NB4 (cell line): ENCODE measurements around the gene PITPNC1.
"Not testable (repeated sequence)": the region's sequence is repeated elsewhere in the genome, so short reads cannot be mapped to it uniquely, and the experiment has no call there.

Source experiments
- DNase-seq: peaks from one replicate; pipeline ENCODE4 v3.0.0; 2010; ENCODE audit warnings: low read depth
- H3K4me3 ChIP-seq: one replicate; pipeline ENCODE4 v1.5.1; 2011; ENCODE audit warnings: mild to moderate bottlenecking, low read depth, low read length, moderate library complexity
- CTCF ChIP-seq: IDR thresholded peaks from one replicate; pipeline ENCODE4 v1.5.1; 2012; ENCODE audit warnings: low read depth, low read length
- MYC ChIP-seq: IDR thresholded peaks from 2 replicates; pipeline ENCODE4 v1.6.1; 2011; ENCODE audit warnings: low read depth, low read length
- POLR2A ChIP-seq: IDR thresholded peaks from 2 replicates; pipeline ENCODE4 v1.6.1; 2011; ENCODE audit warnings: mild to moderate bottlenecking; ENCODE audit not compliant: insufficient read length; ENCODE audit errors: extremely low read depth
- TF ChIP-seq, protein P1 (sequence below): IDR thresholded peaks from 2 replicates; pipeline ENCODE4 v1.6.1; 2011; ENCODE audit warnings: low read depth, low read length

The PITPNC1 gene

GRCh38 chr17:67492824-67493517 is 115.9 kb downstream of the PITPNC1 start:
- no peak overlapping the region for H3K4me3 ChIP-seq
- DNase-seq = no peak
- TF ChIP-seq POLR2A (no peak), MYC (no peak), CTCF (no peak)
- TF ChIP-seq, protein P1, sequence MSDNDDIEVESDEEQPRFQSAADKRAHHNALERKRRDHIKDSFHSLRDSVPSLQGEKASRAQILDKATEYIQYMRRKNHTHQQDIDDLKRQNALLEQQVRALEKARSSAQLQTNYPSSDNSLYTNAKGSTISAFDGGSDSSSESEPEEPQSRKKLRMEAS = no peak

- no peak overlapping the region for H3K4me3 ChIP-seq
- TF ChIP-seq CTCF (no peak), POLR2A (no peak), MYC (no peak)
- TF ChIP-seq, protein P1 = no peak
- DNase-seq = no peak
Measured at GRCh38 chr17:67493812-67494211, 116.7 kb downstream of the PITPNC1 start.

GRCh38 chr17:67495534-67495933 is 118.5 kb downstream of the PITPNC1 start:
- H3K4me3 ChIP-seq, DNase-seq: not testable (repeated sequence)

- TF ChIP-seq CTCF = no peak
- no peak for TF ChIP-seq MYC
- TF ChIP-seq, protein P1 = no peak
- no peak for TF ChIP-seq POLR2A
- DNase-seq = no peak
- no peak overlapping the region for H3K4me3 ChIP-seq
Measured at GRCh38 chr17:67496286-67496685, 119.2 kb downstream of the PITPNC1 start.

GRCh38 chr17:67499685-67500084 is 122.6 kb downstream of the PITPNC1 start:
- no peak overlapping the region for H3K4me3 ChIP-seq
- no peak for DNase-seq
- no peak for TF ChIP-seq MYC
- TF ChIP-seq, protein P1 = no peak
- no peak for TF ChIP-seq CTCF
- no peak for TF ChIP-seq POLR2A

GRCh38 chr17:67500261-67500660 is 123.2 kb downstream of the PITPNC1 start:
- TF ChIP-seq POLR2A (no peak), MYC (no peak), CTCF (no peak)
- TF ChIP-seq, protein P1 = no peak
- DNase-seq = no peak
- H3K4me3 ChIP-seq = no peak overlapping the region
